ENCODE data around the gene SEC23B.

Gene SEC23B

GRCh38 chr20:18533491-18533890, 25.8 kb downstream of the SEC23B start:
- Histone ChIP-seq H3K9me3 (ENCODE audit: insufficient read depth, low read length, severe bottlenecking) (no peaks in the 10 kb centered on the region), H3K4me3 (ENCODE audit: low read depth in 1 of 2, low read length in 2 of 2) (no peak overlapping the region), H3K79me2 (ENCODE audit: insufficient read depth, low read length) (no peaks in the 10 kb centered on the region), H3K27ac (ENCODE audit: low read length) (no peak overlapping the region), H2AFZ (ENCODE audit: low read depth, low read length) (no peak overlapping the region), H3K4me2 (ENCODE audit: insufficient read depth, low read length) (no peak overlapping the region), H3K27me3 (ENCODE audit: insufficient read depth, low read length, poor library complexity) (no peaks in the 10 kb centered on the region), H3K4me1 (ENCODE audit: insufficient read depth, low read length) (no peaks in the 10 kb centered on the region), H3K9ac (ENCODE audit: low read depth, low read length) (no peak overlapping the region), H4K20me1 (ENCODE audit: insufficient read depth, low read length) (no peaks in the 10 kb centered on the region), H3K36me3 (ENCODE audit: insufficient read depth, low read length) (peaks cover 77% of the 10 kb centered on the region)
- DNase-seq (no peak), ATAC-seq (ENCODE audit: insufficient read depth, low read depth) (no peak)
- no peak for TF ChIP-seq EZH2 (IDR thresholded peaks at IDR 0.05; ENCODE audit: borderline replicate concordance, low read depth, low read length, severe bottlenecking)
- TF ChIP-seq, protein P1, sequence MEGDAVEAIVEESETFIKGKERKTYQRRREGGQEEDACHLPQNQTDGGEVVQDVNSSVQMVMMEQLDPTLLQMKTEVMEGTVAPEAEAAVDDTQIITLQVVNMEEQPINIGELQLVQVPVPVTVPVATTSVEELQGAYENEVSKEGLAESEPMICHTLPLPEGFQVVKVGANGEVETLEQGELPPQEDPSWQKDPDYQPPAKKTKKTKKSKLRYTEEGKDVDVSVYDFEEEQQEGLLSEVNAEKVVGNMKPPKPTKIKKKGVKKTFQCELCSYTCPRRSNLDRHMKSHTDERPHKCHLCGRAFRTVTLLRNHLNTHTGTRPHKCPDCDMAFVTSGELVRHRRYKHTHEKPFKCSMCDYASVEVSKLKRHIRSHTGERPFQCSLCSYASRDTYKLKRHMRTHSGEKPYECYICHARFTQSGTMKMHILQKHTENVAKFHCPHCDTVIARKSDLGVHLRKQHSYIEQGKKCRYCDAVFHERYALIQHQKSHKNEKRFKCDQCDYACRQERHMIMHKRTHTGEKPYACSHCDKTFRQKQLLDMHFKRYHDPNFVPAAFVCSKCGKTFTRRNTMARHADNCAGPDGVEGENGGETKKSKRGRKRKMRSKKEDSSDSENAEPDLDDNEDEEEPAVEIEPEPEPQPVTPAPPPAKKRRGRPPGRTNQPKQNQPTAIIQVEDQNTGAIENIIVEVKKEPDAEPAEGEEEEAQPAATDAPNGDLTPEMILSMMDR (IDR thresholded peaks at IDR 0.05; ENCODE audit: borderline replicate concordance, extremely low read depth, low read length, poor library complexity, severe bottlenecking), result no peak

- Histone ChIP-seq H3K4me2 (ENCODE audit: insufficient read depth, low read length) (no peak overlapping the region), H3K4me3 (ENCODE audit: low read depth in 1 of 2, low read length in 2 of 2) (no peak overlapping the region), H2AFZ (ENCODE audit: low read depth, low read length) (no peak overlapping the region), H4K20me1 (ENCODE audit: insufficient read depth, low read length) (no peaks in the 10 kb centered on the region), H3K4me1 (ENCODE audit: insufficient read depth, low read length) (no peaks in the 10 kb centered on the region), H3K27me3 (ENCODE audit: insufficient read depth, low read length, poor library complexity) (no peaks in the 10 kb centered on the region), H3K27ac (ENCODE audit: low read length) (no peak overlapping the region), H3K9me3 (ENCODE audit: insufficient read depth, low read length, severe bottlenecking) (no peaks in the 10 kb centered on the region), H3K9ac (ENCODE audit: low read depth, low read length) (no peak overlapping the region), H3K79me2 (ENCODE audit: insufficient read depth, low read length) (no peaks in the 10 kb centered on the region), H3K36me3 (ENCODE audit: insufficient read depth, low read length) (peaks cover 75% of the 10 kb centered on the region)
- ATAC-seq (ENCODE audit: insufficient read depth, low read depth), result no peak
- no peak for DNase-seq
- TF ChIP-seq EZH2 (IDR thresholded peaks at IDR 0.05; ENCODE audit: borderline replicate concordance, low read depth, low read length, severe bottlenecking), result no peak
- TF ChIP-seq, protein P1 (IDR thresholded peaks at IDR 0.05; ENCODE audit: borderline replicate concordance, extremely low read depth, low read length, poor library complexity, severe bottlenecking), result no peak
Measured at GRCh38 chr20:18533978-18534644, 26.4 kb downstream of the SEC23B start.

- H4K20me1 ChIP-seq (ENCODE audit: insufficient read depth, low read length), result no peaks in the 10 kb centered on the region
- TF ChIP-seq EZH2 (IDR thresholded peaks at IDR 0.05; ENCODE audit: borderline replicate concordance, low read depth, low read length, severe bottlenecking), result no peak
- TF ChIP-seq, protein P1 (IDR thresholded peaks at IDR 0.05; ENCODE audit: borderline replicate concordance, extremely low read depth, low read length, poor library complexity, severe bottlenecking), result no peak
- no peaks in the 10 kb centered on the region for H3K4me1 ChIP-seq (ENCODE audit: insufficient read depth, low read length)
- no peak overlapping the region for H3K4me2 ChIP-seq (ENCODE audit: insufficient read depth, low read length)
- H2AFZ ChIP-seq (ENCODE audit: low read depth, low read length), result no peak overlapping the region
- H3K27ac ChIP-seq (ENCODE audit: low read length), result no peak overlapping the region
- peaks cover 79% of the 10 kb centered on the region for H3K36me3 ChIP-seq (ENCODE audit: insufficient read depth, low read length)
- no peaks in the 10 kb centered on the region for H3K79me2 ChIP-seq (ENCODE audit: insufficient read depth, low read length)
- H3K4me3 ChIP-seq (ENCODE audit: low read depth in 1 of 2, low read length in 2 of 2), result no peak overlapping the region
- H3K27me3 ChIP-seq (ENCODE audit: insufficient read depth, low read length, poor library complexity), result no peaks in the 10 kb centered on the region
- DNase-seq (no peak), ATAC-seq (ENCODE audit: insufficient read depth, low read depth) (no peak)
- H3K9me3 ChIP-seq (ENCODE audit: insufficient read depth, low read length, severe bottlenecking), result no peaks in the 10 kb centered on the region
- no peak overlapping the region for H3K9ac ChIP-seq (ENCODE audit: low read depth, low read length)
Measured at GRCh38 chr20:18537651-18538050, 29.9 kb downstream of the SEC23B start.

Measured in DND-41 (cell line).